Measurements from ENCODE around the gene PITRM1. TPM values are rescaled to one million over a fixed set of nuclear protein-coding genes. Genes with fewer than 3 reads are reported as not detected.
A peak's percentile ranks its signal among the peaks of the same experiment; 100 is the strongest.

PITRM1 gene
- total and polyA plus RNA-seq, 12 donors: 61.8 to 107 (median 82.5) TPM

DNA sequence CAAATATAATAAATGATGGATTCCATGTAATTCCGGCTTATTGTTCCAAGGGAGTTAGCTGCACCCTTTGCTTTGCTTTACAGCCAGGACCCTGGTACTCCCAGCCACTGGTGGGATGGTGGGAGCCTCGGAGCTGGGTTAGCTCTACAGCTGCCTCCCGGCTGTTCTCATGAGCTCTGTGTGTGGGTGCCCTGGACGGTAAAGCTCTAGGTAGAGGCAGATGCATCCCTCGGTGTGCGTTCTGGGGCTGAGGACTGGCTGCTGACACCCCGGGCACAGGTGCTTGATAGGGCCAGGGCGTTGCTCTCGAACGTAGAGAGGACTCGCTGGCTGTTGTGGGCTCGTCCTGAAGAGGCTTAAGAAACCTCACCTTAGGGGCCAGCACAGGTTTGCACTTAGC is 55.1 kb downstream of the PITRM1 start:
- Histone ChIP-seq H3K4me3 (no peak overlapping the region), H3K36me3 (peaks cover 0 to 90% (median 28%) of the 10 kb centered on the region in 9 donors), H3K4me1 (peaks cover 0 to 8% (median 0%) of the 10 kb centered on the region in 9 donors), H3K27me3 (no peaks in the 10 kb centered on the region), H3K27ac (no peak overlapping the region), H3K9me3 (no peaks in the 10 kb centered on the region)
- 87 to 98% methylated on average over 12 of the region's 12 CpGs for WGBS, 2 donors
- intact Hi-C loops (cut with DNase I): no loop called here
- DNase-seq (no peak), ATAC-seq (no peak)
- TF ChIP-seq CTCF (IDR thresholded peaks at IDR 0.05): no peak

- Histone ChIP-seq H3K9me3 (no peaks in the 10 kb centered on the region), H3K4me3 (no peak overlapping the region), H3K36me3 (peaks cover 0 to 91% (median 28%) of the 10 kb centered on the region in 9 donors), H3K27me3 (no peaks in the 10 kb centered on the region), H3K4me1 (peaks cover 0 to 16% (median 5%) of the 10 kb centered on the region in 9 donors), H3K27ac (peak overlapping the region in 4 of 10 donors; percentile 9 to 45 (median 28))
- TF ChIP-seq CTCF (IDR thresholded peaks at IDR 0.05): no peak
- DNase-seq (no peak), ATAC-seq (peak in 1 of 8 donors; percentile 55)
- intact Hi-C loops (cut with DNase I): no loop called here
- WGBS, 2 donors: 47 to 61% methylated on average over 20 of the region's 20 CpGs
These were observed 56.0 kb downstream of the PITRM1 start for GRCh38 chr10:3116508-3117100.

DNA sequence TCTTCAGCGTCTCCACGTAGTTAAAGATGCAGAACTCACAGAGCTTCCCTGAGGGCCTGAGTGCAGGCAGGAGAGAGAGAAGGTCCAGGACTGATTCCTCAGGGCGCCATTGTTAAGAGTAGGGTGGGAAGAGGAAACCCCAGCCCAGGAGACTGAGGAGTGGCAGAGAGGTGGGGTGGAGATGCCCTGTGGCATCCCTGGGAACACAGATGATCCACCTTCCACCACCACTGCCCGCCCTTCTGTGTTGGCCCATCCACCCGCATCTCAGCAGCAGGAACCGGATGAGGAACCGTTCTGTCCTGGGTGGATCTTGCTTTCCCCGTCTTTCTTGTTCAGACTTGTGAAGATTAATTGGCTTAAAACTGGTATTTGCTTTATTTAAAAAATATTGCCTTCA is 56.9 kb downstream of the PITRM1 start:
- H3K9me3 ChIP-seq: no peaks in the 10 kb centered on the region
- TF ChIP-seq CTCF (IDR thresholded peaks at IDR 0.05): no peak
- H3K4me1 ChIP-seq: peaks cover 0 to 26% (median 13%) of the 10 kb centered on the region in 9 donors
- H3K27ac ChIP-seq: no peak overlapping the region
- no peaks in the 10 kb centered on the region for H3K27me3 ChIP-seq
- no peak overlapping the region for H3K4me3 ChIP-seq
- H3K36me3 ChIP-seq: peaks cover 0 to 91% (median 28%) of the 10 kb centered on the region in 9 donors
- DNase-seq (no peak), ATAC-seq (no peak)
- intact Hi-C loops (cut with DNase I): no loop called here
- WGBS, 2 donors: 92% methylated on average over 8 of the region's 8 CpGs

DNA sequence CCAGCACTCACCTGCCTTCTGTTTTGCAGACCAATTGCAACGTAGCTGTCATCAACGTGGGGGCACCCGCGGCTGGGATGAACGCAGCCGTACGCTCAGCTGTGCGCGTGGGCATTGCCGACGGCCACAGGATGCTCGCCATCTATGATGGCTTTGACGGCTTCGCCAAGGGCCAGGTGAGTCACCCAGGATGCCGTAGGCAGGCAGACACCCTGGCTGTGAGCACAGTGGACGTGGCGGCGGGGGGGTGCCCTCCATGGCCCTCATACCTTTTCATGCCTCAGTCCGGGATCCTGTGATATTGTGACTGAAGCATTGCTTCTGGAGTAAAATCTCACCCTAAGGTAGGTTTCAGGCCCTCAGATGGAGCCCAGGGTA is 59.2 kb downstream of the PITRM1 start:
- no peaks in the 10 kb centered on the region for H3K27me3 ChIP-seq
- no peak overlapping the region for H3K4me3 ChIP-seq
- H3K36me3 ChIP-seq: peaks cover 0 to 93% (median 37%) of the 10 kb centered on the region in 9 donors
- no peak overlapping the region for H3K27ac ChIP-seq
- H3K4me1 ChIP-seq: peaks cover 0 to 45% (median 16%) of the 10 kb centered on the region in 9 donors
- H3K9me3 ChIP-seq: no peaks in the 10 kb centered on the region
- DNase-seq (no peak), ATAC-seq (no peak)
- WGBS, 2 donors: 92 to 96% methylated on average over 19 of the region's 19 CpGs
- intact Hi-C loops (cut with DNase I): no loop called here
- no peak for TF ChIP-seq CTCF (IDR thresholded peaks at IDR 0.05)

Data from heart right ventricle (tissue), 16 donors.